Activated naive CD4-positive, alpha-beta T cell (primary cell): ENCODE measurements around the gene LRIG2.
A peak's percentile ranks its signal among the peaks of the same experiment; 100 is the strongest.
"Not testable (repeated sequence)": the region's sequence is repeated elsewhere in the genome, so short reads cannot be mapped to it uniquely, and the experiment has no call there.

Source experiments
- DNase-seq, 4 experiments: peaks; one replicate each; lab custom pipeline; 2025; lab: John Stamatoyannopoulos, UW

LRIG2 gene, protein sequence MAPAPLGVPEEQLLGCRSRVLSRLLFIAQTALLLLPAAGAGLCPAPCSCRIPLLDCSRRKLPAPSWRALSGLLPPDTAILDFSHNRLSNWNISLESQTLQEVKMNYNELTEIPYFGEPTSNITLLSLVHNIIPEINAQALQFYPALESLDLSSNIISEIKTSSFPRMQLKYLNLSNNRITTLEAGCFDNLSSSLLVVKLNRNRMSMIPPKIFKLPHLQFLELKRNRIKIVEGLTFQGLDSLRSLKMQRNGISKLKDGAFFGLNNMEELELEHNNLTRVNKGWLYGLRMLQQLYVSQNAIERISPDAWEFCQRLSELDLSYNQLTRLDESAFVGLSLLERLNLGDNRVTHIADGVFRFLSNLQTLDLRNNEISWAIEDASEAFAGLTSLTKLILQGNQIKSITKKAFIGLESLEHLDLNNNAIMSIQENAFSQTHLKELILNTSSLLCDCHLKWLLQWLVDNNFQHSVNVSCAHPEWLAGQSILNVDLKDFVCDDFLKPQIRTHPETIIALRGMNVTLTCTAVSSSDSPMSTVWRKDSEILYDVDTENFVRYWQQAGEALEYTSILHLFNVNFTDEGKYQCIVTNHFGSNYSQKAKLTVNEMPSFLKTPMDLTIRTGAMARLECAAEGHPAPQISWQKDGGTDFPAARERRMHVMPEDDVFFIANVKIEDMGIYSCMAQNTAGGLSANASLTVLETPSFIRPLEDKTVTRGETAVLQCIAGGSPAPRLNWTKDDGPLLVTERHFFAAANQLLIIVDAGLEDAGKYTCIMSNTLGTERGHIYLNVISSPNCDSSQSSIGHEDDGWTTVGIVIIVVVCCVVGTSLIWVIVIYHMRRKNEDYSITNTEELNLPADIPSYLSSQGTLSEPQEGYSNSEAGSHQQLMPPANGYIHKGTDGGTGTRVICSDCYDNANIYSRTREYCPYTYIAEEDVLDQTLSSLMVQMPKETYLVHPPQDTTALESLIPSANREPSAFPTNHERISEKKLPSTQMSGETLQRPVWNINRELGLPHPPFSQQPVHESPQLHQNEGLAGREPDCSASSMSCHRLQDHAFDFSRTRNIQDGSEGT

DNA sequence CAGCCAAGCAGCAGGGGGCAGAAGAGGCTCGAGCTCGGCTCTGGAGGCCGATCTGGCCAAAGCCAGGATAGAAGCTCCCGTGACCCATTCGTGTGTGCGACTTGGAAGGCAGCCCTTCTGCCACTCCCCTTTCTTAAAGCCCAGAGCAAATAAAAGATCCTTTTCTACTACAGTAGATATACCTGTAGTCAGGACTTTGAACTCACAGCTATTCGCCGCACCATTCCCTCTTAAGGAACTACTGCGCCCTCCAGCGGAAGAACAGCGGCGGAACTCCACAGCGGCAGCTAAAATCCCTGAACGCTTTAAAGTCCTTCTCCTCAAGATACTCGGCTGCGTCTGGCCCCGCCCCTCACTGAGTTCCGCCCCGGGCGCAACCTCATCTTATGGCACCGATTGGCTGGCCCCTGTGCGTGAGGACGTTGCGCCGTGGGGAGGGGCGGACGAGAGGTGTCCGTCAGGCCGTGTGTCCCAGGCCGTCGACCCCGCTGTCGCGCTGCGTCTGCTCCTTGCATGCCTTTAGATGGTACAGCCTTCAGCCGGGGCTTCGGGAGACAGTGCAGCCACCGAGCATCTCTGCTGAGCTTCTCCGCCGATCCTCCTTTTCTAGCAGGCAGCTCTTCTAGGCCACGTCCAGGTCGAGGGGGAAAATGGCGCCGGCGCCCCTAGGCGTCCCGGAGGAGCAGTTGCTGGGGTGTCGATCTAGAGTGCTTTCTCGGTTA, at the start of gene LRIG2:
TSS of gene LRIG2 (plus strand) at position 442 of the 722 bp plus-strand sequence. CDS start at position 651, 209 bp downstream.
- DNase-seq = peak; percentile 90 to 96 (median 93)

DNA sequence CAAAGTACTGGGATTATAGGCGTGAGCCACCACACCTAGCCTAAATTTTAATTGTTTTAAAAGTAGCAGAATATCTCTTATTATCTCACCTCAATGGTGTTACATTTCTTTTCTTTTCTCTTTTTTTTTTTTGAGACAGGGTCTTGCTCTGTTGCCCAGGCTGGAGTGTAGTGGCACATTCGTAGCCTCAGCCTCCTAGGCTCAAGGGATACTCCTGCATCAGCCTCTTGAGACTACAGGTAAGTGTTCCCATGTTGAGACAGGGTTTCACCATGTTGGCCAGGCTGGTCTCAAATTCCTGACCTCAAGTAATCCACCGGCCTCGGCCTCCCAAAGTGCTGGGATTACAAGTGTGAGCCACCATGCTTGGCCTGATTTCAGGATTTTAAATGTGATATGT, 49.7 kb upstream of the LRIG2 start:
- DNase-seq = not testable (repeated sequence)

DNA sequence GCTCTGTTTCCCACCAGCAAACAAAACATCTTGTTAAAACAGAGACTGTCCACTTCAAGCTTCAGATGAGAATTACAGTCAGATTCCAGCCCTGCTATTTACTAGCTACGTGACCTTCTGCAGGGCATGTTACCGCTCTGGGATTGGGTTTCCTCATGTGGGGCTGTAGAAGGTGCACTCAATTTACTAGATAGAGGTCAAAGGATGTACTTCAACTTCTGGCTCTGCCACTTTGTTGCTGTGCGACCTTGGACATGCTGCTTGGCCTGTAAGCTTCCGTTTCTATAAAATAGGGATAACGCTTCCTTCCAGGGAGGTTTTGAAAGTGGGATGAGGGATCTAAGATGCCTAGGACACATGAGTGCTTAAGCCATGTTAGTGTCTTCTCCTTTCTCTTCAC, 46.0 kb upstream of the LRIG2 start:
- DNase-seq = no peak

DNA sequence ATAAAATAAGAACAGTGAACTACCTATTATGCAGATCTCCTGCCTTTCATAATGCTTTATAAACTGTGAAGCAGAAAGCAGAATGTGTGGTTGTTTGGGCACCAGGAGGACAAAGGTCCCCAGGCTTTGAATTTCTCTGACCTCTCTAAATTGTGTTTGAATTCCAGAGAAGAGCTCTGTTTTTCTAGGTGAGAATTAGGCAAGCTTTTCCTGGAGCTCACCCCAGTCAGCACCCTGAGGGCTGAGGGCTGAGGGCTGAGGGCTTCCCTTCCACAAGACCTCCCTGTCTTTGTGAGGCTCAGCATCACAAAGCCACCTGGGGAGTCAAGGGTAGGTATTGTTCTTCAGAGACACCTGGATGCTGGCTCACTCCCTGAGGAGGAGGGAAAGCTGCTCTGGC, 45.5 kb upstream of the LRIG2 start:
- DNase-seq = no peak

DNA sequence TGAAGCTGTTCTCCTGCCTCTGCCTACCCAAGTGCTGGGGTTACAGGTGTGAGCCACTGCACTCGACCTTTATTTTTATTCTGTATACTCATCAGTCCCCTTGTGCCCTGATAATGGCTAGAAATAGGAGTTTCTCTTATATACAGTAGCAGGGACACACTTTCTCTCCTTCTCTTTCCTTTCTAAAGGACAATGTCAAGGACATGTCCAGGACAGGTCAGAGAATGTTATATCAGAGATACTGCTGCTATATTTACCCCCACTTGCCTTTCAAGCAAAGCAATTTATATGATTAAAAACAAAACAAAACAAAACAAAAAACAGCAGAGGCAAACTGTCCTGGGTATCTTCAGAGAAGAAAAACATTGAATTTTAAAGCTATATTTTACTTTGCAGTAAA, 43.2 kb upstream of the LRIG2 start:
- no peak for DNase-seq

DNA sequence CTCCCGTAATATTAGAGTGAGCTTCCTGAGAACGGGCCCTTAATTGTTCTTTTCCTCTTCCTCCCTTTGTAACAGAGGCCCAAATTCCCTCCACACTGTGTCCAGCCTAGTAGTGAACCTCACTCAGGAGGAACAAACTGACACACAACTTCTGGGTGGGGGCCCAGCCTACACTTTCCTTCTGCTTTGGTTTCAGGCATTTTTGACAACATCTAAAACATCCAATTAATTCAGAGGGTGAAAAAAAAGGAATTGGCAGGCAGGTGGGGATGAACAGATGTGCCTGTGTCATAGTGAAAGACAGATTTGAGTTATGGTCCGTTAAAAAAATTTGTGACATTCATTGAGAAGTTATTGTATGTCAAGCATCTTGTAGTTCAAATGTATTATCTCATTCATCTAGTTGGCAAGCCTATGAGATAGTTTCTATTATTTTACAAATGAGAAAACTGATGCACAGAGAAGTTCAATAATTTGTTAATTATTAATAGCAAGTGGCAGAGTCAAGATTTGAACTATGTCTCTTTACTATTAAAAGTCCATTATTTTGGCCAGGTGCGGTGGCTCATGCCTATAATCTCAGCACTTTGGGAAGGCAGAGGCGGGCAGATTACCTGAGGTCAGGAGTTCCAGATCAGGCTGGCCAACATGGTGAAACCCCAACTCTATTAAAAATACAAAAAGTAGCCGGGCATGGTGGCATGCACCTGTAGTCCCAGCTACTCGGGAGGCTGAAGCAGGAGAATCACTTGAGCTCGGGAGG, 41.6 kb upstream of the LRIG2 start:
- no peak for DNase-seq

DNA sequence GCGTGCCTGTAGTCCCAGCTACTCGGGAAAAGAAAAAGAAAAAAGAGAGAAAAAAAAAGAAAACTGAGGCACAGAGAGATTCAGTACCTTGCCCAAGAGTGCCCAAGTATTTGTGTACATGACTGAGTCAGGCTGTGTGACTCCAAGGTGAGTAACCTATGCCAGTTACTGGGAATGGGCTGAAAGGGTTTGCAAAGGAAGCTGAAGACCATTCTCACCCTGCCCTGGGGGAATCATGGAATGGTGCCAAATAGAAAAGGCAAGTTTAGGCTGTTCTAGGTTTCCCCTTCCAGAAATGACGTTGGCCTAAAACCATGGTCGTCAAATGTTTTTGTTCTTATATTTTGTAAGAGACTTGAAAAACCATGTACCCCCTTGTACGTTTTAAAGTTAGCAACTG, 37.9 kb upstream of the LRIG2 start:
- no peak for DNase-seq

DNA sequence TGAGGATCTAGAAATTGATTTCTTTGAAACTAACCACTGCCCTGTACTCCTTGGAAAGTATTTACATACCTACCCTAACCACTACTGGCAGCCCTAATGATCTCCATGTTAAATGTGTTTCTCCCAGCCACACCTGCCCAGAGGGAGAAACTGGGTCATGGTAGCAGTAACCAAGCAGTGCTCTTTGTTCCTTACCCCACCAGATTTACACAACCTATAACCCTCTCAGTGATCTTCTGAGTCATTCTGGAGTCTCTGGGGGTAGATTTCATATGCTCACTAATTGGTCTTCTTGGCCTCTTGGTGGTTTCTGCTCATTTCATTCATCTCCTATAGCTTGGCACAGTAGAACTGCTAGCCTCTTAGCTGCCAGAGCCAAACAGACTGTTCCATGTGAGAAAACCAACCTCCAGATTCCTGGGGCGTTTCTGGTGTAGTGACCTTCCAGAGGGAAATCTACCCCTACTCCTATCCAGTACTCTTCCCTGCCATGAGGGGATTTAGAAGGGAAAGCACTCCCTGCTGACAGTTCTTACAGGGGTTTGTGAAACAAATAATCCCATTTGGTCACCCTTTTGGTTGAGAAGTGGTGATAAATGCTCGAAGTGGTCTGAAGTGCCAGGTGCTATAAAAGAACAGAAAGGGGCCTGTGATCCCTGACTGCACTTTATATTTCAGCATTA, 36.2 kb upstream of the LRIG2 start:
- no peak for DNase-seq

DNA sequence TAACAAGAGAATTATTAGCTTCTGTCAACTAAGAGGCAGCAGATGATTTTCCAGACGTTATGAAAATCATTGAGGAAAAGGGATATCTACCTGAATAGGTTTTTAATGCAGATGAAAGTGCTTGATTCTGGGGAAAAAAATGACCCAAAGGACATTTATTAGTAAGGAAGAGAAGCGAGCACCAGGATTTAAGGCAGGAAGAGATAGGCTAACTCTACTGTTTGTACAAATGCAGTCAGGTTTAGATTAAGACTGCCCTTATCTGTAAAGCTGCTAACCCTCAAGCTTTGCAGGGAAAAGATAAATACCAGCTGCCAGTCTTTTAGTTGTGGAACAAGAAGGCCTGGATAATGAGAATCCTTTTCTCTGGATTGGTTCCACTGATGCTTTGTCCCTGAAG, 33.0 kb upstream of the LRIG2 start:
- no peak for DNase-seq

DNA sequence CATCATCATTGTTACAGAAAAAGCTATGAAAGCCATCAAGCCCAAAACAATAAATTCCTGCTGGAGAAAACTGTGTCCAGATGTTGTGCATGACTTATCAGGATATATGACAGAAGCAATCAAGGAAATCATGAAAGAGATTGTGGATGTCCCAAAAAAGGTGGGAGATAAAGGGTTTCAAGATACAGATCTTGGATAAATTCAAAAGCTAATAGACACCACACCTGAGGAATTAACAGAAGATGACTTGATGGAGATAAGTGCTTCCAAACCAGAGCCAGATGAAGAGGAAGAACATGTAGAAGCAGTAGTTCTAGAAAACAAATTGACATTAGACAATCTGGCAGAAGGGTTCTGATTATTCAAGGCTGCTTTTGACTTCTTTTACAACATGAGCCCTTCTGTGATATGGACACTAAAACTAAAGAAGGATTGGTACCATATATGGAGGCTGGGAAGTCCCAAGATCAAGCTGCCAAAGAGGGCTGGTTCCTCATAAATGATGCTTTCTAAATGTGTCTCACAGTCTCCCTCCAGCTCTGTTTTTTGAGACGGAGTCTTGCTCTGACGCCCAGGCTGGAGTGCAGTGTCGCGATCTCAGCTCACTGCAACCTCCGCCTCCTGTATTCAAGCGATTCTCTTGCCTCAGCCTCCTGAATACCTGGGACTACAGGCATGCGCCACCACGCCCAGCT, 32.1 kb upstream of the LRIG2 start:
- no peak for DNase-seq

DNA sequence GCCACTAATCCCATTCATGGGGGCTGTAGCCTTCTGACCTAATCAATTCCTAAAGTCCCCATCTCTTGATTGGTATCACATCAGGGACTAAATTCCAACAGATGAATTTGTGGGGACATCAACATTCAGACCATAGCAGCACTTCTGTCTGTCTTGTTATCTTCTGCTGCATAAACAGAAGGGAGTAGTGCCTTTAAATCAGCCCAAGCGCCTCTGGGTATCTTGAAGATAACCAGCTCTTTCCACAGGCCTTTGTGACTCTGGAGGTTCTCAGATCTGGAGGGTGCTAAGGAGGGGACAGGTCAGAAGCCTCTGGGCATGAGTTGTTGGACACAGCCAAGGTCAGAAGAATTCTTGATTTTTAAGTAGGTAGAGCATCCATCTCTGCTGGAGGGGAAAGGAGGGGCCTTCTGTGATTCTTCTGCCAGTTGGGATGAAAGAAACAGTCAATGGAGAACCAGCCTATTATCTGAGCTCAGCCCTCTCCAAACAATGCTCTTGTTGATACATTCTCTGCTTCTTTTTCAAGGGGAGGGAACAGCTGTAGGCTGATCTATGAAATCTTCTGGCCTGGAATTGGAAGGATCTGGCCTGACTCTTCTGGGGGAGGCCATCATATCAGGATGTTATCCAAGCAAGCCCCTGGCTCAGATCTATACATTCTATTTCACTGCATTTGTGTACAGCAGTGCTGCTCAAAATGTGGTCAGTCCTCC, 31.3 kb upstream of the LRIG2 start:
- no peak for DNase-seq

DNA sequence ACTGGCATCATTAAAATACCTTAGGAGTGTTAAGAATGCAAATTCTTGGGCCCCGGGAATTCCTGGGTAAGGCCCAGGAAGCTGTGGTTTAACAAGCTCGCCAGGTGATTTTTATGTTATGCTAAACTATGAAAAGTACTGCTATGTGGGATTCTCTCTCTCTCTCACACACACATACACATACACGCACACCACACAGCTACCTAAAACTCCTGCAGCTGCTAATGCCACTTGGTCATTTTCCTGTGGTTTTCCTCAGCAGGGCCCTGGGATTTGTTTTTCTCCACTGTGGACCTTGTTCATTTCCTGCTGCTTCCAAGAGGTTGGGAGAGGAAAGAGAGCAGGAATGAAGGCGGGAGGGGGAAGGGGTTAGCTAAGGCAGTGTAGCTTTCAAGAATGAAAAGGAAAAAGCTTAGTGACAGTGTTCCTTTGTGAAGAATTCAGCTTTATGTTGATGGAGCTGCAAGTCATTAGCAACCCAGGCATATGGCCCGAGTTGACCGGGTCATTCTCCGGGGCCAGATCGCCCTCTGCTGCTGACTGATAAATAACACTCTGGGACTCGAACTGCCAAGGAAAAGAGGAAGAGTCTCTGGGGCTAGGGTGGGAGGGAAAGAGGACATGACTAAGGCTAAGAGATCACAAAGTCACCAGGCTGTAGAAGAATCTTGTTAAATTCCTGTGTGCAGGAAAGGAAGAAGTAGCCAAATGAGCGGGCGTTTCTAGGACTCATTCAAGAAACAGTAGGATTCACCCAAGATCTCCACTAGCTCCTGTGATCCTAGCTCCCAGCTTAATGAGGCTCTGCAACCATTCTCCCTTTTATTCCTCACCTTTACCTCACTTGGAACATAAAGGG, 30.5 kb upstream of the LRIG2 start:
- no peak for DNase-seq

DNA sequence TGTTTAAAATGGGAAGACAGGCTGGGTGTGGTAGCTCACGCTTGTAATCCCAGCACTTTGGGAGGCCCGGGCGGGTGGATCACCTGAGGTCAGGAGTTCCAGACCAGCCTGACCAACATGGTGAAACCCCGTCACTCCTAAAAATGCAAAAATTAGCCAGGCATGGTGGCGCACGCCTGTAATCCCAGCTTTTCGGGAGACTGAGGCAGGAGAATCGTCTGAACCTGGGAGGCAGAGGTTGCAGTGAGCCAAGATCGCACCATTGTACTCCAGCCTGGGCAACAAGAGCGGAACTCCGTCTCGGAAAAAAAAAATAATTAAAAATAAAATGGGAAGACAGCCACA, 29.9 kb upstream of the LRIG2 start:
- not testable (repeated sequence) for DNase-seq

DNA sequence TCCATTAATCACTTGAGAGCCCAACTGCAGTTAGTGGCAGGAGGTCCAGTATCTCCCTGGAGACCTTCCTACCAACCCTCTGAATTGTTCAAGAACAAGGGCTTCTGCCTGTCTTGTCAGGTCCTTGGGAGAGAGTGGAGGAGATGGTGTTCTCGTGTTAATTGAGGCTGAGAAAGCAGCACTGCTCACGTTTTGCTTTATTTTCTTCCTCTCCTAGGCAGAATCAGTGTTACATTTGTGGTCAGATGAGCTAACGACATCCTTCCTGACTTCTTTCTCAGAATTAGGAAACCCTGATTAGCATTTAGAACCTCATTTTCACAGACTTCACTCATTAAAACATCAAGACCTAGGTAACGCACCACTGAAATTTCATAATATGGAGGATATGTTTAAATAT, 26.4 kb upstream of the LRIG2 start:
- no peak for DNase-seq

DNA sequence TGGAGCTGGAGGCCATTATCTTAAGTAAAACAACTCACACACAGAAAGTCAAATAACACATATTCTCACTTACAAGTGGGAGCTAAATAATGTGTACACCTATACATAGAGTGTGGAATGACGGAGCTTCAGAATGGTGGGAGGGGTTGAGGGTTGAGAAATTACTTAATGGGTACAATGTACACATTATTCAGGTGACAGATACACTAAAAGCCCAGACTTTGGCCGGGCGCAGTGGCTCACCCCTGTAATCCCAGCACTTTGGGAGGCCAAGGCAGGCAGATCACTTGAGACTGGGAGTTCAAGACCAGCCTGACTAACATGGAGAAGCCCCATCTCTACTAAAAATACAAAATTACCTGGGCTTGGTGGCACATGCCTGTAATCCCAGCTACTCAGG, 24.9 kb upstream of the LRIG2 start:
- DNase-seq = no peak

DNA sequence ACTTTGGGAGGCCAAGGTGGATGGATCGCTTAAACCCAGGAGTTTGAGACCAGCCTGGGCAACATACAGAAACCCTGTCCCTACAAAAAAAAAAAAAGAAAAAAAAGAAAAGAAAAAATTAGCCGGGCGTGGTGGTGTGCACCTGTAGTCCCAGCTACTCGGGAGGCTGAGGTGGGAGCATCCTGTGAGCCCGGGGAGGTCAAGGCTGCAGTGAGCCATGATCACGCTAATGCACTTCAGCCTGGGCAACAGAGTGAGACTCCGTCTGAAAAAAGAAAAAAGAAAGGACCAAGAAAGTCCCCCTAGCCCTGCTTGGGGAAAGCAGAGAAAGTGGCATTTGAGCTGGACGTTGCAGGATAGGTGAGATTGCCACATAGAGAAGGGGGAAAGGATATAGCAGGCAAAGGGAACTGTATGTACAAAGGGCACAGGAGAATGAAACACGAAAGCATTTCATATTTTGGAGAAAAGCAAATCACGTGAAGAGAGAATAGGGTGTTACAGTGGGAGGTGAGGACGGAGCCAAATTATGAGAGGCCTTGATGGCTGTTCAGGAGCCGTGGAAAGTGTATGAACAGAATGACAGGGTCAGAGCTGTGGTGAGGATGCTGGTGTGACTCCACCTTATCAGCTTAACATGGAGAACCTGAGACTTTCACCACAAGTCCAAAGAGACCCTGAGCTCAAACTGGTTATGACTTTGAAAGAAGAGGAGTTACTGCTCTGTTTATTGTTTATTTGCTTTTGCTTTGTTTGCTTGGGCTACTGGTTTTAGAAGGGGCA, 19.5 kb upstream of the LRIG2 start:
- no peak for DNase-seq

DNA sequence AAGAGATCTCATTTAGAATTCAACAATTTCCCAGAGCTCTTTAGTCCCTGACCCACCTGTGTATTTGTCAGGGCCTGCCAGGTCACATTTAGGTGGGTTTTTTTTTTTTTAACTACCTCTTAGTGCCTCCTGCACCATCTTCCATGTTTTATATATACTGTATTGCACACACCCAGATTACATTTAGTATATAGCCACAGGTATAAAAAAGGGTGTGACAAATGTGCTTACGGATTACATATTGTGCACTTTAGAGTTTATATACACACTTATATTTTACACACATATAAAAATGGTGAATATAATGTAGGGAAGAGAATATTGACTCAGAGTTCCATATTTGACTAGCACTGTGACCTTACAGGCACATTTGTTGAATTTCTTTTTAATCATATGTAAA, 17.4 kb upstream of the LRIG2 start:
- DNase-seq = no peak

DNA sequence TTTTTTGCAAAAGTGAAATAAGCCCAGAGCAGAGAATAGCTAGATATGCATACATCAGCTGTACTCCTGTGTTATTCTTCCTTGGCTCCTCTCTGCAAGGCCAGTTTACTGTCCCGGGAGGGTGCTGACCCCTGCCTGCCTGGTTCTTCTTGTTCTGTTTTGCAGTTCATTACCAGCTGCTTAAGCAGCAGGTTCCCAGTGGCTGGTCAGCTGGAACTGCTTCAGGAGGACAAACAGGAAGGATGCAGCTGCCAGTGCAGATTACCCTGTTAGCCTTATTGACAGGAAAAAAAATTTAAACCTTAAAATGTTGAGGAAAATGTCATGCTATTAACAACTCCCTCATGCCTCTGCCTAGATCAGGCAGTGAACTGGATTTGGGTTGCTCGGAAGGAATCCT, 16.0 kb upstream of the LRIG2 start:
- no peak for DNase-seq
